GM21423 (cell line): Measurements from ENCODE around the gene JAK1.

Experiments used
- ATAC-seq: cut with Tn5 transposase; IDR thresholded peaks from one replicate; pipeline ENCODE4 v1.9.1; 2021; ENCODE audit warnings: mild to moderate bottlenecking, moderate library complexity; ENCODE audit not compliant: unreplicated experiment

The JAK1 gene

GRCh38 chr1:64801851-64802523, 164.4 kb downstream of the JAK1 start:
- ATAC-seq: no peak

- ATAC-seq: no peak
Measured at GRCh38 chr1:64798872-64799271, 167.5 kb downstream of the JAK1 start.

GRCh38 chr1:64790832-64791487, 175.4 kb downstream of the JAK1 start:
- no peak for ATAC-seq
